ENCODE measurements around the gene CDPF1. TPM values are rescaled to one million over a fixed set of nuclear protein-coding genes. Genes with fewer than 3 reads are reported as not detected.
"Not testable (repeated sequence)": the region's sequence is repeated elsewhere in the genome, so short reads cannot be mapped to it uniquely, and the experiment has no call there.

Gene CDPF1
- total and polyA plus RNA-seq, 9 donors = 4.3 to 20.8 (median 11.5) TPM

DNA sequence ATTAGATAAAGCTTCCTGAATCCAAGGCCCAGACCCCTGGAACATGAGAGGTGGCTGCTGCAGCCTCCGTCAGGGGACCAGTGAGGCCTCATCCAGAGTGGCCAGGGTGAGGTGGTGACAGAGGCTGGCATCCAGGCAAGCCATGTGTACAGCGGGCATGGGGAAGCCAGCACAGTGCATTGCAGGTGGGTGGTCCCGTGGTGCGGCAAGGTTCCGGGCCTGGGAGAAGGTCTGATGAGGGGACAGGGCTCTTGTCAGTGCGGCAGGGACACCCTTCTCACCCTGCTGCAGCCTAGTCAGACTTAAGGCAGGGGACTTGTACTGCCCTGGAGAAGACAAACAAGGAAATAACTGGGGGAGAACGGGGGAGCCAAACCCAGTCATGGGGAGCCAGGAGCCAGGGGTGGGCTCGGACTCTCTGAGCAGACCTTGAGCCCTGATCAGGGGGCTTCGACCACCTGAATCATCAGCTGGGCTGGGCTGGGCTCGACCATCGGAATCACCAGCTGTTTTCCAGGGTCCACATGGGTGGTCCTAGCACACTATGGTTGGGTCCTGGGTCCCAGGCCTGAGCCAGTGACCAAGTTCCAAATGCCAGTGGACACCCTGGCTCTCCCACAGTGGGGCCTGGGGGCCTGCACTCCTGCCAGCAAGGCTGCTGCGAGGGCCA, 22.8 kb upstream of the CDPF1 start:
- TF ChIP-seq POLR2A (IDR thresholded peaks at IDR 0.05) = no peak
- TF ChIP-seq, protein P1, sequence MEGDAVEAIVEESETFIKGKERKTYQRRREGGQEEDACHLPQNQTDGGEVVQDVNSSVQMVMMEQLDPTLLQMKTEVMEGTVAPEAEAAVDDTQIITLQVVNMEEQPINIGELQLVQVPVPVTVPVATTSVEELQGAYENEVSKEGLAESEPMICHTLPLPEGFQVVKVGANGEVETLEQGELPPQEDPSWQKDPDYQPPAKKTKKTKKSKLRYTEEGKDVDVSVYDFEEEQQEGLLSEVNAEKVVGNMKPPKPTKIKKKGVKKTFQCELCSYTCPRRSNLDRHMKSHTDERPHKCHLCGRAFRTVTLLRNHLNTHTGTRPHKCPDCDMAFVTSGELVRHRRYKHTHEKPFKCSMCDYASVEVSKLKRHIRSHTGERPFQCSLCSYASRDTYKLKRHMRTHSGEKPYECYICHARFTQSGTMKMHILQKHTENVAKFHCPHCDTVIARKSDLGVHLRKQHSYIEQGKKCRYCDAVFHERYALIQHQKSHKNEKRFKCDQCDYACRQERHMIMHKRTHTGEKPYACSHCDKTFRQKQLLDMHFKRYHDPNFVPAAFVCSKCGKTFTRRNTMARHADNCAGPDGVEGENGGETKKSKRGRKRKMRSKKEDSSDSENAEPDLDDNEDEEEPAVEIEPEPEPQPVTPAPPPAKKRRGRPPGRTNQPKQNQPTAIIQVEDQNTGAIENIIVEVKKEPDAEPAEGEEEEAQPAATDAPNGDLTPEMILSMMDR (IDR thresholded peaks at IDR 0.05) = no peak
- no peak for TF ChIP-seq EP300 (IDR thresholded peaks at IDR 0.05)
- Histone ChIP-seq H3K4me1 (ENCODE audit: insufficient read depth) (no peaks in the 10 kb centered on the region), H3K36me3 (peaks cover 2% of the 10 kb centered on the region), H3K9me3 (no peaks in the 10 kb centered on the region), H3K4me3 (no peak overlapping the region), H3K27me3 (no peaks in the 10 kb centered on the region), H3K27ac (no peak overlapping the region)
- intact Hi-C loops (cut with DNase I) = no loop called here
- DNase-seq = peak in 1 of 5 donors; percentile 27
- 88 to 92% (median 89%) methylated on average over 11 to 12 of the region's 12 CpGs for WGBS, 3 donors

DNA sequence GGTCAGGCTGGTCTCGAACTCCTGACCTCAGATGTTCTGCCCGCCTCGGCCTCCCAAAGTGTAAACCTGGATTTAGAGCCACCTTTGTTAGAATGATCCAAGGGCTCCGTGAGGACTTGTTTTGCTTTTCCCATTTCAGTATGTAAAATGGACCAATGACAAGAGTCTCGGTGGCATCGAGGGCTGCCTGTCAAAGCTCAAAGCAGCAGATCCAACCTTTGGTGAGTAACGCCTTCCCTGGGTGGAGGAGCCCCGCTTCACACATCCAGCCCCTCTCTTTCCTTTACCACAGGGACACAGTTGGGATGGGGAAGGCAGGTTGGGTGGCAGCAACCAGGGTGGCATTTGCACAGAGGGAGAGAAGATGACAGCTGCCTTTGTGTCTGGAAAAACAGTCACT, 22.1 kb upstream of the CDPF1 start:
- peak in 1 of 5 donors; percentile 18 for DNase-seq
- intact Hi-C loops (cut with DNase I) = no loop called here
- no peak overlapping the region for H3K4me3 ChIP-seq
- H3K27ac ChIP-seq = no peak overlapping the region
- no peaks in the 10 kb centered on the region for H3K27me3 ChIP-seq
- TF ChIP-seq POLR2A (IDR thresholded peaks at IDR 0.05) = no peak
- no peak for TF ChIP-seq EP300 (IDR thresholded peaks at IDR 0.05)
- TF ChIP-seq, protein P1 (IDR thresholded peaks at IDR 0.05) = no peak
- H3K36me3 ChIP-seq = peaks cover 2% of the 10 kb centered on the region
- H3K9me3 ChIP-seq = no peaks in the 10 kb centered on the region
- no peaks in the 10 kb centered on the region for H3K4me1 ChIP-seq (ENCODE audit: insufficient read depth)
- WGBS, 3 donors = 94 to 96% (median 95%) methylated on average over 8 of the region's 8 CpGs

- H3K27ac ChIP-seq = peak overlapping the region in 1 of 2 donors; percentile 74
- peak in 1 of 5 donors; percentile 20 for DNase-seq
Measured at GRCh38 chr22:46269564-46269963, 19.5 kb upstream of the CDPF1 start.

GRCh38 chr22:46267431-46268279, 17.6 kb upstream of the CDPF1 start, which contains the start of gene TTC38:
TSS of gene TTC38 (plus strand) at chr22:46268008. CDS start at chr22:46268040, 32 bp downstream.
- Histone ChIP-seq H3K4me3 (peak within 1 kb of the TSS; percentile 79), H3K27me3 (no peaks in the 10 kb centered on the region), H3K4me1 (ENCODE audit: insufficient read depth) (peaks cover 9% of the 10 kb centered on the region), H3K36me3 (no peaks in the 10 kb centered on the region), H3K9me3 (no peaks in the 10 kb centered on the region), H3K27ac (peak within 1 kb of the TSS; percentile 74 to 81)
- DNase-seq = peak; percentile 90 to 93 (median 91)
- WGBS, 3 donors = 1% methylated on average over 50 to 74 of the region's 74 CpGs
- intact Hi-C loops (cut with DNase I) = loop anchor here in 1 of 4 donors (10.0 kb wide), 1 partner anchor 143 kb away; no protein-coding TSS in a partner anchor
- TF ChIP-seq POLR2A (IDR thresholded peaks at IDR 0.05) (peak; percentile 49), EP300 (IDR thresholded peaks at IDR 0.05) (no peak)

More at GRCh38 chr22:46269564-46269963, 19.5 kb upstream of the CDPF1 start:
- Histone ChIP-seq H3K9me3 (no peaks in the 10 kb centered on the region), H3K4me1 (ENCODE audit: insufficient read depth) (peaks cover 5% of the 10 kb centered on the region), H3K27me3 (no peaks in the 10 kb centered on the region), H3K4me3 (no peak overlapping the region), H3K36me3 (no peaks in the 10 kb centered on the region)
- WGBS, 3 donors = 78 to 87% (median 80%) methylated on average over 11 of the region's 11 CpGs
- intact Hi-C loops (cut with DNase I) = loop anchor here in 1 of 4 donors (10.0 kb wide), 1 partner anchor 145 kb away; no protein-coding TSS in a partner anchor
- TF ChIP-seq, protein P1 (IDR thresholded peaks at IDR 0.05) = no peak
- TF ChIP-seq EP300 (IDR thresholded peaks at IDR 0.05) = no peak
- TF ChIP-seq POLR2A (IDR thresholded peaks at IDR 0.05) = no peak

- not testable (repeated sequence) for H3K9me3 ChIP-seq, H3K36me3 ChIP-seq, H3K27me3 ChIP-seq, DNase-seq, H3K4me3 ChIP-seq, H3K27ac ChIP-seq
- 92 to 95% (median 93%) methylated on average over 4 of the region's 4 CpGs for WGBS, 3 donors
- intact Hi-C loops (cut with DNase I) = loop anchor here in 1 of 4 donors (10.0 kb wide), 1 partner anchor 141 kb away; no protein-coding TSS in a partner anchor
- peaks cover 13% of the 10 kb centered on the region for H3K4me1 ChIP-seq (ENCODE audit: insufficient read depth)
Measured at GRCh38 chr22:46265627-46266026, 15.5 kb upstream of the CDPF1 start.

GRCh38 chr22:46264520-46264919, 14.4 kb upstream of the CDPF1 start:
- not testable (repeated sequence) for H3K36me3 ChIP-seq, DNase-seq, H3K9me3 ChIP-seq, H3K27me3 ChIP-seq, H3K4me3 ChIP-seq, H3K27ac ChIP-seq
- peaks cover 13% of the 10 kb centered on the region for H3K4me1 ChIP-seq (ENCODE audit: insufficient read depth)
- intact Hi-C loops (cut with DNase I) = loop anchor here in 1 of 4 donors (10.0 kb wide), 1 partner anchor 140 kb away; no protein-coding TSS in a partner anchor
- 93 to 98% (median 95%) methylated on average over 6 of the region's 6 CpGs for WGBS, 3 donors
